Glomerular endothelial cell (primary cell): Measurements from ENCODE around the gene UBAC1. TPM values are rescaled to one million over a fixed set of nuclear protein-coding genes. Genes with fewer than 3 reads are reported as not detected.
"Not testable (repeated sequence)": the region's sequence is repeated elsewhere in the genome, so short reads cannot be mapped to it uniquely, and the experiment has no call there.

Experiments used
- DNase-seq: peaks from one replicate; pipeline ENCODE4 v3.0.0-alpha.2; 2011; ENCODE audit warnings: low read depth, low spot score; ENCODE audit errors: extremely low read depth
- total RNA-seq: library from RNA; depleted of rRNA; stranded (reverse); fragments of >200 nt; gene quantifications from 2 replicates; pipeline ENCODE4 v1.2.3, GENCODE V29; 2015

UBAC1 gene
- total RNA-seq, 1 donor from 2014 or later = 57.8 TPM

DNA sequence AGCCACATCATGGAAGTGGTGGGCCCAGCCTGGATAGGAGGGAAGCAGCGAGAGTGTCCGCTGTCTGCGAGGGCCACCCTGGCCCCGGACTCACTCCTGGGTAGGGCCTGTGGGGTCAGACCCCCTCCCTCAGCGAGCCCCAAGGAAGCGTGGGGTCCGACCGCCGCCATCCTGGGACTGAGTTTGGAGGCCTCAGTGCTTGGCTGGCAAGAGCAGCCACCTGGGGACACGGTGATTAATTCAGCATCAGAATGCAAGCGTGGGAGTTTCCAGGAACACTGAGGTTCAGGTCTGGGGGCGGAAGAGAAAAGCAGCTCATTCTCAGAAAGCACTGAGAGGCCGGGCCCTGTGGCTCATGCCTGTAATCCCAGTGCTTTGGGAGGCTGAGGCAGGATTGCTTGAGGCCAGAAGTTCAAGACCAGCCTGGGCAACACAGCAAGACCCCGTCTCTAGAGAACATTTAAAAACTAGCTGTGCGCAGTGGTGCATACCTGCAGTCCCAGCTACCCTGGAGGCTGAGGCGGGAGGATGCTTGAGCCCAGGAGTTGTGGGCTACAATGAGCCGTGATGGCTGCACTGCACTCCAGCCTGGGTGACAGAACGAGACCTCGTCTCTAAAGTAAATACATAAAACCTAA, 35.6 kb downstream of the UBAC1 start:
- DNase-seq = no peak

DNA sequence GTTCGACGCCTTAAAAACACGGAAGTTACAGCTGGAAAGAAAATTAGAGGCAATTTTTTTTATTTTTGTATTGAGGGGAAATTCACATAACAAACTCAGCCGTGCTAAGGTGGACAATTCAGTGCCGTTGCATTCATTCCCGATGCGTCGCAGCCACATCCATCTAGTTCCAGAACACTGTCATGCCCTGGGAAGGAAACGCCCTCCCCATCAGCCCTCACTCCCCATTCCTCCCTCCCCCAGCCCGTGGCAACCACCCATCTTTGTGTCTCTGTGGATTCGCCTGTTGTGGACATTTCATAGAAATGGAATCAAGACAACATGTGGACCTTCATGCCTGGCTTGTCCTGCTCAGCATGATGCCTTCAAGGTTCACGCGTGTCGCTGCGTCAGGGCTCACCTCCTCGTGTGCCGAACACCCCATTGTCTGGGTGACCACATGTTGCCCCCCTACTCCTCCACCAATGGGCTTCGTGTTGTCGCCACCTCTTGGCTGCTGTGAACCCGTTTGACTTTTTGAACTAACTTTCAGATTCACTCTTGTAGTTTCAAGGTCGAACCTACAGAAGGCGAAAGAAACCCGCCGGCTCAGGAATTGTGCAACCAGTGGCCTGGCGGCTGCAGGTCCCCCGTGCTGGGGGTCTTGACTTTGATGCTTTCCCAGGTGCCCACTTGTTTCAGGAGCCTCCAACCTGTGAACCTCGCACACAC, 36.4 kb downstream of the UBAC1 start:
- DNase-seq = no peak

DNA sequence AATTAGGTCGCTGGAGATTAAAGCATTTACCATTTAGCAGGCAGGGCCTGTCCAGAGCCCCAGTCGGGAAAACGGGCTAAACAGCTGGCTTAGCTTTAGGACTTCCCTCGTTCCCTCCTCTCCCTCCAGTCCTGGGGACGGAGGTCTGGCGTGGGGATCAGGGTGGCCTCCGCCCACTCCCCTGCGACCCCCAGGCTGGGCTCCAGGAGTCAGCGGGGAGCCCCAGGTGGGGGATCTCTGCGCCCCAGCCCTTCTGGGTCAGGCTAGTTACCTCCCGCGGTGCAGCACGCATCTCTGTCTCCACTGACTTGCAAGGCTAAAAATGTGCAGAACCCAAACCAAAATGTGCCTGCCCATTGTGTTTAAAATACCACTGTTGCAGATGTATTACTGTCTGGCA, 37.7 kb downstream of the UBAC1 start:
- DNase-seq = no peak

DNA sequence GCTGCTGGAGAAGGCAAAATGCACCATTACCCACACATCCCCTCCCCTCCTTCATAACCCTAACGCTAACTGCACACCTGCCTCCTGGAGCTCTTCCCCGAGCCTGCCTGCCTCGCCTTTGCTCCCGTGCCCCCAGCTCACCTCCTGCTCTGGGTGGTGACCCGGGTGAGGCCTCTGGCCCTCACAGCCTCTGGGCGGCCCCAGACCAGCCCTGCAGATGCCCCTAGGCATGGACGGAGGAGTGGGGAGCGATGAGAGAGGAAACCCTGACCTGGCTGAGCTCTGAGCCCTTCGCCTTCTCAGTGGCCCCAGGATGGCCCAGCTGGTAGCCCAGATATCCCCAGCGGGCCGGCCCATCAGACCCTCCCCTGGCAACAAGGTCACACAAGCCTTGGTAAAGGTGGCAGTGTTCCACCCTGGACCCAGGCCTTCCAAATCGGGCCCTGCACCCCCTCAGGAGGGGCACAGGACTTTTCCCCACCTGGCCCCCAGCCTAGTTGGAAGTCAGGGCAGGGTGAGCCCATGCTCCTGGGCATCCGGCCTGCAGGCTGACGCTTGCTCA, 39.3 kb downstream of the UBAC1 start:
- DNase-seq = no peak

DNA sequence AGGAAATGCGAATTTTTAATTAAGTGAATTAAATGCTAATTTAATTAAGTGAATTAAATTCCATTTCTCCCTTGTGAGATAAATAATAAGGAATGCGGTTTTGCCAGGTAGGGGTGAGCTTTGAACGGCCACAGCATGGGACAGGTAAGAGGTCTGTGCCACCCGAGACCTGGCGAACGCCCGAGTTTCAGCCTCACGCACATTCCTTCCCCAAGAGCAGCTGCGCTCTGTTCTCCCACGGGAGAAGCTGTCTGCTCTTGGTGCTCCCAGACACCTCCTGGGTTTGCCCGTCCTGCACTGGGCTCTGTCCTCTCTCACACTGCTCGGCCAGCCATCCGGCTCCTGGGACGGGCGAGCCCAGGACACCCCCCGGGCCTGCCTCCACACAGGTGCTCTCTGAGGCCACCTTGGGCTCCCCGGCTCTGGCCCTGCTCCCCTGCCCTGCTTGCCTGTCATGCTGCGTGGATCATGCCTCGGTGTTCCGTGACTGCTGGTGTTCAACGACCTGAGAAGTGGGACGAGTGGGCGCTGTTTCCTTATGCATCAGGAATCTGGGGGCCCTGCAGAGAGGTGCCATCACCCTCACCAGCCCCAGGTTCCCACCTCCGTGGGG, 40.1 kb downstream of the UBAC1 start:
- DNase-seq = no peak

DNA sequence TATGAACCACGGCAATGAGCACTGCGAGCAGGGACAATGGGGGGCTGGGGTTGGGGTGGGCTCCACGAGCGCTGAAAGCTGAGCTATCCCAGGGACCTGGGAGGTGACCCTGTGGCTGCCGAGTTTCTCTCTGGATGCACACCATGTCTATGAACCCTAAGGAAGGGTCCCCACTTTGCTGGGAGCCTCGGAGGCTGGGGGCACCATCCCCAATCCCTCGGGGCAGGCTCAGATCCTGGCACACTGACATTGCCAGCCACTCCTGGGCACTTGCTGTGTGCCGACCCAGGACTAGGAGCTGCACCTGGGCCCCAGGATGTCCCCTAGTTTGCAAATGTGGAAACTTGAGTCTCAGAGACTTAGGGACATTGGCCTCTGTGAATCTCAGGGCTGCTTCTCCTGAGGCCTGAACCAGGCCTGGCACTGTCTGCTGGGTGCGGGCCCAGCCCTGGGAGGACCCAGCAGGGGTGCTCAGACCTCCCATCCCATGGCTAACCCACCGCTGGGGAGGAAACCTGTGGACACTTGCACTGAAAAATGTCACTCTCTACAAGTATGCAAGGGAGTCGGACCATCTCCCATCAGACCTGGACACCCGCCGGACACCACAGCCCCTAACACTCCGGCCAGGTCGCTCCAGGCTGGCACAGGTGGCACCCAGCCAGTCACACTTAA, 40.8 kb downstream of the UBAC1 start:
- no peak for DNase-seq

DNA sequence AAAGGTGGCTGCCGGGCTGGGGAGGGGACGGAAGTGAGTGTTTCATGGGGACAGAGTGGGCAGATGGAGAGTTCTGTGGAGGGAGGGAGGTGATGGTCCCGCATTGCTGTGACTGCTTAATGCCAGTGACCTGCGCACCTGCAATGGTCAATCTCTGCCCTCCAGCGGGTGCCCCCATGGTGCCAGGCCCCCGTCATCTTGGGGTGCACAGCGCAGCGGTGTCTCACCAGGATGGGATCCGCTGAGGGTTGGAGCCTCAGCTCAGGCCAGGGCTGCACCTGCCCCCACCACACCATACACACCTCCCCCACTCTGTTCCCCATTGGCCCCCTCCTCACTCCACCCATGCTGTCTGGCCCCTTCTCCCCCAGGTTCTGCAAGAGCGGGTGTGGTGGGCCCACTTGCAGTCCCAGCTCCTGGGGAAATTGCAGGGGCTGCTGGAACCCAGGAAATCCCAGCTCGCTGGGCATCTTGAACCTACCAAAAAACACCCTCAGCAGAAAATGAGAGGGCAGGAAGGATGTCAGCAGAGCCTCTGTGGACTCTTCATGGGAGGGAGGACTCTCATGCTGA, 41.8 kb downstream of the UBAC1 start:
- DNase-seq = no peak

DNA sequence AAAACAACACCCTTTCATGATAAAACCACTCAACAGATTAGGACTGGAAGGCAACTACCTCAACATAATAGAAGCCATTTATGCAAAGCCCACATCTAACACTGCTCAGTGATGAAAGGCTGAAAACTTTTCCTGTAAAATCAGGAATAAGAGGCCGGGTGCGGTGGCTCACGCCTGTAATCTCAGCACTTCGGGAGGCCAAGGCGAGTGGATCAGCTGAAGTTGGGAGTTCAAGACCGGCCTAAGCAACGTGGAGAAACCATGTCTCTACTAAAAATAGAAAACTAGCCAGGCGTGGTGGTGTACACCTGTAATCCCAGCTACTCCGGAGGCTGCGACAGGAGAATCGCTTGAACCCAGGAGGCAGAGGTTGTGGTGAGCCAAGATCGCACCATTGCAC, 44.9 kb downstream of the UBAC1 start:
- DNase-seq = not testable (repeated sequence)

DNA sequence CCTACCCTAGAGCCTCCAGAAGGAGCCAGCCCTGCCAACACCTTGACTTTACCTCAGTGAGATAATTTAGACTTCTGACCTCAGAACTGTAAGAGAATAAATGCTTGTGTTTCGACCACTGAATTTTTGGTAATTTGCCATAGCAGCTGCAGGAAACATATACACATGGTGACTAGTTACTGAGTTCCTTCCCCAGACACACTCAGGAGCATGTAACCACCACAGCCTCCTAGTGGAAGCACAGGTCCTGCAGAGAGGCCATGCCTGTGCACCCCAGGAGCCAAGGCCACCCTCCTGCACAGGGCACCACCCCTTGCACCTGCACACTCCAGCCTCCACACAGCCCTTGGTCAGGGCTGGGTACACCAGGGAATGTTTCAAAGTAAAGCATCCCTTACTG, 46.3 kb downstream of the UBAC1 start:
- DNase-seq = no peak

DNA sequence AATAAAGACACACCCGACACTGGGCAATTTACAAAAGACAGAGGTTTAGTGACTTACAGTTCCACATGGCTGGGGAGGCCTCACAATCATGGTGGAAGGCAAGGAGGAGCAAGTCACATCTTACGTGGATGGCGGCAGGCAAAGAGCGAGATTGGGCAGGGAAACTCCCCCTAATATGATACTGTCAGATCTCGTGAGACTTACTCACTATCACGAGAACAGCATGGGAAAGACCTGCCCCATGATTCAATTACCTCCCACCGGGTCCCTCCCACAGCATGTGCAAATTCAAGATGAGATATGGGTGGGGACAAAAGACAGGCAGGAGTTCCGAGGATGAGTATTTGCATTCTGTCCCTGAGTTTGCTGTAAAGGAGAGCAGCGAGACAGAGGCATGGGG, 49.9 kb downstream of the UBAC1 start:
- not testable (repeated sequence) for DNase-seq

DNA sequence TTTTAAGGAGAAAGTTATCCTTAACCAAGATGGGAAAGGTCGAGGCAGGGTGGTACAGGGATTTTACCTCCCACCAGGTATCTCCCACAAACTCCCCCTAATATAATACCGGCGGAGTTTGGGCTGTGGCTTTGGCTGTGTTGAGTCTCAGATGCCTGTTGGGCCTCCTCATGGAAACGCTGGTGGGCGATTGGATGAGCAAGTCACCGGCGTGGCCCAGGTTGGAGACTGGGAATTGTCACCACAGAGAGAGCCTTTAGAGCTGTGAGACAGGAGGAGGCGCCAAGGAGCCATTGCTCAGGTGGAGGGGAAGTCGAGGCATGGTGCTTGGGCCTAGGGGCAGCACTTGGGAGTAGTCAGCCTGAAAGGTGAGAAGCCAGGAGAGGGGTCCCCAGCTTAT, 50.4 kb downstream of the UBAC1 start:
- no peak for DNase-seq

DNA sequence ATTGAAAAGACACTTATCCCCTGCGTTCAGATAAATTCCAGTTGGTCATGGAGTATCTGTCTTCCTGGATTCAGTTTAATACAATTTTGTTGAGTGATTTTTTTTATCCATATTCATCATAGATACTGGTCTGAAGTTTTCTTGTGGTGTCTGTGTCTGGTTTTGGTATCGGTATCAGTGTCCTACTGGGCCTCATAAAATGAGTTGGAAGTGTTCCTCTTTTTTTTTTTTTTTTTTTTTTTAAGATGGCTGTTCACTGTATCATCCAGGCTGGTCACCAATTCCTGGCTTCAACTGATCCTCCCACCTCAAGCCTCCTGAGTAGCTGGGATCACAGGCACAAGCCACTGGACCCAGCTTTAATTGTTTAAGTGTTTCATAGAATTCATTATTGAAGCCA, 51.0 kb downstream of the UBAC1 start:
- DNase-seq = no peak

DNA sequence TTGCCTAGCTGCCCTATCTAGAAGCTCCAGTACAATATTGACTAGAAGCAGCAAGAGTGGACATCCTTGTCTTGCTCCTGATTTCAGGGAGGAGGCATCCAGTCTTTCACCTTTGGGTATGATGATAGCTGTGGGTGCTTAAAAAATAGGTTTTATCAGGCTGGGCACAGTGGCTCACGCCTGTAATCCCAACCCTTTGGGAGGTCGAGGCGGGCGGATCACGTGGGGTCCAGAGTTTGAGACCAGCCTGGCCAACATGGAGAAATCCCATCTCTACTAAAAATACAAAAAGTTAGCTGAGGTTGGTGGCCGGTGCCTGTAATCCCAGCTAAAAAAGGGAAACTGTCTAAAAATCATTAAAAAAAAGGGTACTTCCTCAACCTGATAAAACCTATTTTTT, 51.8 kb downstream of the UBAC1 start:
- no peak for DNase-seq

DNA sequence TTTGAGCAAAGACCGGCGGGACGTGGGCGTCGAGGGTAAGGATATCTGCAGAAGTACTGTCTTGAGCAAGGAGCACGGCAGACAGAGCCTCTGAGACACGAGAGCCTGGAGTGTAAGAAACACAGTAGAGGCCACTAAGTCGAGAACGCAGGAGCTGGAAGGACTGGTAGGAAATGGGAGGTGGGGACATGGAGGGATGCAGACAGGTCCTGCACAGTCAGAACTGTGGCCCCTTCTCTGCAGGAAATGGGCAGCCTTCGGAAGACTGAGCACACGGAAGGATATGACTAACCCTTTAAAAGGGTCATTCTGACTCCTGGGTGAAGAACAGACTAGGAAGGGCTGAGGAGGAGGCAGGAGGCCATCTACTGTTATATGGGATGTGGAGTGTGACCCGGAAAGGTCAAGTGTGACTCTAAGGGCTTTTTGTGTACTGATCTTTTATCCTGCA, 52.4 kb downstream of the UBAC1 start:
- DNase-seq = no peak

DNA sequence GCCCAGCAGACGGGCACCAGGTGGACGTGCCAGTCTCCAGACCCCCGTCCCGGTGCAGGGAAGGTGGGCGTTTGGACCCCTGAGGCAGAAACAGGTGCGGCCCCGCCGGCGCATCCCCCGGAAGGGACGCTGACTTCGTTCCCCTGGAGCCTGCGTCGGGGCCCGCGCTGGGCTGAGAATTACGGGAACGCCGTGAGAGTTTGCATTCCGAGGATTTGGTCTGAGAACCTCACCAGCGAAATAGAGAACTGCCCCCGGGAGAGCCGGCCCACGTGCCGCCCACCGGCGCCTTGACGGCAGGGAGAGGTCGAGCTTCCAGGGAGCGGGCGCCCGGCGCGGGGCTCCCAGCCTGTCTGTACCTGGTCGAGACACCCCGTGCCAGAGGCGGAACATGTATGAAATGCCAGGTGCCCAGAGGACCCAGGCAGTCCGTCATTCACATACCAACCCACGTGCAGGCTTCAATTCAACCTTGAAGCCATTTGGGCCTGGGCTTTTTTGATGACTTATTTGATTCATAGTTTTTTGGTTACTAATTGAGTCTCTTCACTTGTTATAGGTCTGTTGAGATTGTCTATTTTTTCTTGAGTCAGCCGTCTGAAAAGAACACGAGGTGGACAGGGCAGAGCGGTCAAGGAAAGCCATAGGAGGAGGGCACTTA, 53.0 kb downstream of the UBAC1 start:
- DNase-seq = no peak

DNA sequence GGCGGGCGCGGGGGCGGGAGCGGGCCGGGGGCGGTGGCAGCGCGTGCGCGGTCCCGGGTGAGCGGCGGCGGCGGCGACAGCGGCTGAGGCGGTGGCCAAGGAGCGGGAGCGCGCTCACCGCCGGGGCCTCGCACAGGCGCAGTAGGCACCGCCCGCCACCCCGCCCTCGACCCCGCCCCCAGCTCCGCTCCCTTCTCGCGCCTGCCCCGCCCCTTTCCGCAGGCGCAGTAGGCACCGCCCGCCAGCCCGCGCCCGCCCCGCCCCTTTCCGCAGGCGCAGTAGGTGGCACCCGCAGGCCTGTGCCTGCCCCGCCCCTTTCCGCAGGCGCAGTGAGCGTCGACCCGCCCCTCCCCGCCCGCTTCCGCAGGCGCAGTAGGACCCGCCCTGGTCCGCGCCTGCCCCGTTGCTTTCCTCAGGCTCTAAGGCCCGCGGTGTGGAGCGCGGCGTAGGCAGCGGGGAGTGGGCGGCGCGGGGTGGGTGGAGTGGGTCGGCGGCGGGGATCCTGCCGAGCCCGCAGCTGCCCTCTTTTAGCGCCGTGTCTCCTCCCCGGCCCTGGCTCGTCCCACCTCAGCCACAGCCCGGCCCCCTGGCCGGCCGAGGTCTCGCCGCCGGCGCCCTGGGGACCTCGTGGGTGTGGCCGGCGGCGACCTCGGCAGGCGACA, 53.6 kb downstream of the UBAC1 start, which contains the start of gene CAMSAP1:
CAMSAP1 (minus strand) TSS at position 116 of the 662 bp plus-strand sequence. CDS start 387 bp downstream, outside the sequence.
- DNase-seq = no peak

DNA sequence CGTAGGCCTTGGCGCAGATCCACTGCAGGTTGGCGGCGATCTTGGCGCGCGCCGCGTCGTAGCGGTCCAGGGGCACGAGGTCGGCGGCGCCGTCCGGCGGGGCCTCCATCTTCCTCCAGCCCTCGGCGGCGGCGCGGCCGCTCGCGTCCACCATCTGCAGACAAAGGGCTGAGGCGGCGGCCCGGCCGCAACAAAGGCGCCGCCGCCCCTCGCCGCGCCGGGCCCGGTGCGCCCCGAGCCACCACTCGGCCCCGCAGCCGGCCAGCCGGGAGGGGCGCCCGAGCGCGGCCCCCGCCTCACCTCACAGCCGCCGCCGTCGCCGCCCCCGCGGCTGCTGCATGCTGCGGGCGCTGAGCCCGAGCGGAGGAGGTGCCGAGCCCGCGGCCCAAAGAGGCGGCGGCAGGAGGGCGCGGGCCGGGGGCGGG, 54.2 kb downstream of the UBAC1 start:
- no peak for DNase-seq

DNA sequence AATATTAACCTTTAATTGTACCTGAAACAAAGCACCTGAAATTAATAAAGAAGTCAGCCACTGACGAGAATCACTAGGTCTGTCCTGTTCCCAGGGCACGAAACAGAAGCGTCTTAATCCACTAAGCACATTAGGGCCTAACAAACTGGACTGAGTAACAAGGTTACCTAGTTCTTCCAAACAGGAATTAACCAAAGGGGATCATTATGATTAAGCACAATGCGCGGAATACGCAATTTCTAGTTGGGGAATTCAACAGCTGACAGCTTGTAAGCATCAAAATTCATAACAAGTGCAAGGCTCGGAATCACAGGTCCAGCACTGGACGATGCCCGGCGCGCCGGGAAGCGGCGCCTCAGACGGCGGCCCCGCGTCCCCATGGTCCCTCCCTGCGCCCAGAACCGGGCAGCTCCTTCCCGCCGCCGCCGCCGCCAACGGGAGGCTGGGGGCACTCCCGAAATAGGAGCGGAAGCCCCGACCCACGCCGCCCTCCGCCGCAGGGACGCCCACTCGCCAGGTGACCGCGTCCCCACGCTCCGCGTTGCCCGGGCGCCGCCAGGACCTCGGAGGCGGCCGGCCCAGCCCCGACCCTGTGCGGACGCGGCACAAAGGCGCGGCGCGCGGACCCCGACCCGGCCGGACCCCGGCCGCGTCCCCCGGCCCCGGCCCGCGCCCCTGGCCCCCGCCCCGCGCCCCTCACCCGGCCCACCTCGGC, 54.7 kb downstream of the UBAC1 start:
- no peak for DNase-seq
